Thoracic aorta (tissue), 2 donors: ENCODE data around the gene TIMM44. TPM values are rescaled to one million over a fixed set of nuclear protein-coding genes. Genes with fewer than 3 reads are reported as not detected.

Source experiments
- ATAC-seq: fragments of 150-250 bp; one replicate; pipeline ENCODE4 v1.8.0; 2017; ENCODE audit warnings: low read depth; ENCODE audit not compliant: insufficient number of reproducible peaks, low FRiP score
- DNase-seq: peaks from one replicate; pipeline ENCODE4 v3.0.0-alpha.2; 2020; ENCODE audit warnings: low spot score
- H3K27ac ChIP-seq, 2 donors: fragments of 200-600 bp; sonication (generic); 1 replicate in 1 of 2; 2 replicates in 1 of 2; pipeline ENCODE4 v1.5.1; 2016; ENCODE audit warnings: mild to moderate bottlenecking in 2 of 2, moderate library complexity in 2 of 2
- H3K27me3 ChIP-seq: fragments of 200-600 bp; sonication (generic); replicated peaks from 2 replicates; pipeline ENCODE4 v1.6.0; 2016; ENCODE audit warnings: mild to moderate bottlenecking; ENCODE audit not compliant: insufficient read depth
- H3K36me3 ChIP-seq: fragments of 200-600 bp; sonication (generic); one replicate; pipeline ENCODE4 v1.5.1; 2016
- H3K4me1 ChIP-seq, 2 donors: fragments of 200-600 bp; sonication (generic); 1 replicate in 1 of 2; 2 replicates in 1 of 2; pipeline versions ENCODE4 v1.5.1 to v1.6.0; 2016; ENCODE audit warnings: low read depth in 2 of 2, mild to moderate bottlenecking in 1 of 2; ENCODE audit not compliant: control insufficient read depth in 1 of 2
- H3K4me3 ChIP-seq: fragments of 200-600 bp; sonication (generic); 2 replicates; pipeline ENCODE4 v1.5.1; 2016; ENCODE audit warnings: mild to moderate bottlenecking
- H3K9me3 ChIP-seq: fragments of 200-600 bp; sonication (generic); 2 replicates; pipeline ENCODE4 v1.5.1; 2016
- CTCF ChIP-seq: fragments of 200-600 bp; sonication (generic); IDR thresholded peaks from one replicate; pipeline ENCODE4 v1.5.1; 2019; ENCODE audit warnings: antibody characterized with exemption
- total RNA-seq, 2 donors: library from RNA; depleted of rRNA; stranded (reverse); fragments of >200 nt; gene quantifications; one replicate each; pipeline versions ENCODE4 v1.1.0 to v1.2.3, GENCODE V29; 2016

Gene TIMM44
- total RNA-seq, 2 donors from 2014 or later, result 51.2 to 77.6 TPM

GRCh38 chr19:7900931-7901330 is 42.5 kb downstream of the TIMM44 start:
- Histone ChIP-seq H3K4me1 (peaks cover 15 to 26% of the 10 kb centered on the region in 2 donors), H3K27ac (no peak overlapping the region), H3K27me3 (no peaks in the 10 kb centered on the region), H3K36me3 (no peaks in the 10 kb centered on the region), H3K9me3 (no peaks in the 10 kb centered on the region), H3K4me3 (no peak overlapping the region)
- DNase-seq (no peak), ATAC-seq (no peak)
- TF ChIP-seq CTCF, result no peak

GRCh38 chr19:7900401-7900870 is 43.0 kb downstream of the TIMM44 start:
- no peak overlapping the region for H3K27ac ChIP-seq
- H3K27me3 ChIP-seq, result no peaks in the 10 kb centered on the region
- H3K9me3 ChIP-seq, result no peaks in the 10 kb centered on the region
- no peak for TF ChIP-seq CTCF
- DNase-seq (no peak), ATAC-seq (no peak)
- no peaks in the 10 kb centered on the region for H3K36me3 ChIP-seq
- H3K4me1 ChIP-seq, result peaks cover 15 to 21% of the 10 kb centered on the region in 2 donors
- no peak overlapping the region for H3K4me3 ChIP-seq

- Histone ChIP-seq H3K4me3 (no peak overlapping the region), H3K27ac (no peak overlapping the region), H3K36me3 (no peaks in the 10 kb centered on the region), H3K4me1 (peaks cover 9 to 16% of the 10 kb centered on the region in 2 donors), H3K9me3 (no peaks in the 10 kb centered on the region), H3K27me3 (no peaks in the 10 kb centered on the region)
- no peak for TF ChIP-seq CTCF
- DNase-seq (no peak), ATAC-seq (no peak)
Measured at GRCh38 chr19:7899751-7900378, 43.6 kb downstream of the TIMM44 start.

GRCh38 chr19:7898967-7899366 is 44.5 kb downstream of the TIMM44 start:
- TF ChIP-seq CTCF, result no peak
- Histone ChIP-seq H3K36me3 (no peaks in the 10 kb centered on the region), H3K4me3 (no peak overlapping the region), H3K9me3 (no peaks in the 10 kb centered on the region), H3K4me1 (peaks cover 5 to 9% of the 10 kb centered on the region in 2 donors), H3K27me3 (no peaks in the 10 kb centered on the region), H3K27ac (no peak overlapping the region)
- no peak for DNase-seq
- ATAC-seq, result no peak

GRCh38 chr19:7897292-7897691 is 46.2 kb downstream of the TIMM44 start:
- ATAC-seq (no peak), DNase-seq (no peak)

More at GRCh38 chr19:7897292-7897691, 46.2 kb downstream of the TIMM44 start:
- Histone ChIP-seq H3K4me1 (peaks cover 0 to under 1% of the 10 kb centered on the region in 2 donors), H3K36me3 (no peaks in the 10 kb centered on the region), H3K27ac (no peak overlapping the region), H3K4me3 (no peak overlapping the region), H3K27me3 (no peaks in the 10 kb centered on the region), H3K9me3 (no peaks in the 10 kb centered on the region)
- TF ChIP-seq CTCF, result no peak
